NCI-H2171 (cell line): Measurements from ENCODE around the gene TMEM87A.
"Not testable (repeated sequence)": the region's sequence is repeated elsewhere in the genome, so short reads cannot be mapped to it uniquely, and the experiment has no call there.

Experiments
- DNase-seq: peaks from one replicate; lab custom pipeline; 2025; lab: John Stamatoyannopoulos, UW

Gene TMEM87A, protein sequence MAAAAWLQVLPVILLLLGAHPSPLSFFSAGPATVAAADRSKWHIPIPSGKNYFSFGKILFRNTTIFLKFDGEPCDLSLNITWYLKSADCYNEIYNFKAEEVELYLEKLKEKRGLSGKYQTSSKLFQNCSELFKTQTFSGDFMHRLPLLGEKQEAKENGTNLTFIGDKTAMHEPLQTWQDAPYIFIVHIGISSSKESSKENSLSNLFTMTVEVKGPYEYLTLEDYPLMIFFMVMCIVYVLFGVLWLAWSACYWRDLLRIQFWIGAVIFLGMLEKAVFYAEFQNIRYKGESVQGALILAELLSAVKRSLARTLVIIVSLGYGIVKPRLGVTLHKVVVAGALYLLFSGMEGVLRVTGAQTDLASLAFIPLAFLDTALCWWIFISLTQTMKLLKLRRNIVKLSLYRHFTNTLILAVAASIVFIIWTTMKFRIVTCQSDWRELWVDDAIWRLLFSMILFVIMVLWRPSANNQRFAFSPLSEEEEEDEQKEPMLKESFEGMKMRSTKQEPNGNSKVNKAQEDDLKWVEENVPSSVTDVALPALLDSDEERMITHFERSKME

DNA sequence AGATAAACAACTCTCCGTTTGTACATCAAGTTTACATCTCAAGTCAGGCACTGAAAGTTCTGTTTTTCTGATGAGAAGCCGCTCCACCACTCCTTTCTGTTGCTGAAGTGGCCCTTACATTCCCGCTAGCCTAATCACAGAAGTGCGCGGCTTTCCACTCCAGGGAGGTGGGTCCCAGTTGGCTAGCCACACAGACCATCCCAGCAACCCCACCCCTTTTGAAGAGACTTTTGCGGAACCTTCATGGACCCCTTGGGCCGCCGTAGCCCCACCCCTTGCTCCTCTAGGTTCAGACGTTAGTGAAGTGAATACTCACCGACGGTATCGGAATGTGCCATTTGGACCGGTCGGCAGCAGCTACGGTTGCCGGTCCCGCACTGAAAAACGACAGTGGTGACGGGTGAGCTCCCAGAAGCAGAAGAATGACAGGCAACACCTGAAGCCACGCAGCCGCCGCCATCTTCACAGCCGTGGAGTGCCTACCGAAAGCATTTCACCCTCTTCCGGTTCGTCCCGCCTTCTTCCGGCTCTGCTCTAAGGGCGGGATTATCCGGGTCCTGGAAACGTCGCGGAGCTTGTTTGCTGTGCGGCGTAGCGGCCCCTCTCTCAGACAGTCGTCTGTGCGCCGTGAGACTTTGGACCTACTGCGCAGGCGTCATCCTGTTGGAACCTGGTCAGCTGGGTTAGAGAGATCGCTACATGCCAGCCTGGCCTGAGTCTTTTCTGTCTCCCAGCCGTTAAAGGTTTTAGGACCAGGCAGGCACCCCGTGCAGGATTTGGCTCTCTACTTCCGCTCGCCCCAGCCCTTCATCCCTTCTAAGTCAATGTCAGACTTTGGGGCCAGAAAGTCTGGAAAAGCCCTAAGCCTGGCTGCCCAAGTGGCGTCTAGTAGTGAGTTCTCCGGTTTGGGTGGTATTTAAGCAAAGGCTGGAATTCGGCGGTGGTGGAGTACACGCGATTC, at the start of gene TMEM87A, which contains the start of gene GANC:
TSS of gene TMEM87A (minus strand) at position 495 of the 961 bp plus-strand sequence. CDS start at position 460, 35 bp downstream.
TSS of gene GANC (plus strand) at position 263 of the 961 bp plus-strand sequence. CDS start 1,281 bp downstream, outside the sequence.
- peak; percentile 97 for DNase-seq

DNA sequence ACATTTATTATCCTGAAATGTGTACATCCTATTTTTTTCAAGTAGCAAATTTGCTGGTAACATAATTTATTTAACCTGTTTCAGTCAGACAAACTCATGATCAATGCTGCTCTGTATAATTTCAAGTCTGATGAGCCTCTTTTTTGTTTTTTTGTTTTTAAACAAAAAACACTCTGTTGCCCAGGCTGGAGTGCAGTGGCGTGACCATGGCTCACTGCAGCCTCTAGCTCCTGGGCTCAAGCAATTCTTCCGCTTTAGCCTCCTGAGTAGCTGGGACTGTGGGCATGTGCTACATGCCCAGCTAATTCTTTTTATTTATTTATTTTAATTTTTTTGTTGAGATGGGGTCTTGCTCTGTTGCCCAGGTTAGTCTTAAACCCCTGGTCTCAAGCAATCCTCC, 46.0 kb upstream of the TMEM87A start:
- no peak for DNase-seq

DNA sequence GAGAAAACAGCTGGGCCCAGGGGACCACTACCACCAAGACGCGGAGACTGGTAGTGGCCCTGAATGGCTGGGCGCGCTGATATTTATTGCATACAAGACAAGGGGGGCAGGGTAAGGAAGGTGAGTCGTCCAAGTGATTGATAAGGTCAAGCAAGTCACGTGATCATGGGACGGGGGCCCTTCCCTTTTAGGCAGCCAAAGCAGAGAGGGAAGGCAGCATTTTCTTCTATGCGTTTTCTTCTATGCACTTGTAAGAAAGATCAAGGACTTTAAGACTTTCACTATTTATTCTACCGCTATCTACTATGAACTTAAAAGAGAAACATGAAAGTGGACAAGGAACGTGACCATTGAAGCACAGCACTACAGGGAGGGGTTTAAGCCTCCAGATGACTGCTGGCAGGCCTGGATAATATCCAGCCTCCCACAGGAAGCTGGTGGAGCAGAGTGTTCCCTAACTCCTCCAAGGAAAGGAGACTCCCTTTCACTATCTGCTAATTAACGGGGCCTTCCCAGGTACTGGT, 43.1 kb upstream of the TMEM87A start:
- not testable (repeated sequence) for DNase-seq

DNA sequence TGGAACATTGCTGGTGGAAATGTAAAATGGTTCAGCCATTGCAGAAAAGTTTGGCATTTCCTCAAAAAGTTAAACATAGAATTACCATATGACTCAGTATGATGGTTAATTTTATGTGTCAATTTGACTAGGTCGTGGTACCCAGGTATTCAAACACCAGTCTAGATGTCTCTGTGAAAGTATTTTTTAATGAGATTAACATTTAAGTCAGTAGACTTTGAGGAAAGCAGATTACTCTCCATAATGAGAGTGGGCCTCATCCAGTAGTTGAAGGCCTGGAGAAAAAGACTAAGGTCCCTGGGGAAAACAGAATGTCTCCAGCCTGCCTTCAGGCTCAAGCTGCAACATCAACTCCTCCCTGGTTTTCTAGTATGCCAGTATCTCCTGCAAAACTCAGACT, 42.3 kb upstream of the TMEM87A start:
- DNase-seq: no peak

DNA sequence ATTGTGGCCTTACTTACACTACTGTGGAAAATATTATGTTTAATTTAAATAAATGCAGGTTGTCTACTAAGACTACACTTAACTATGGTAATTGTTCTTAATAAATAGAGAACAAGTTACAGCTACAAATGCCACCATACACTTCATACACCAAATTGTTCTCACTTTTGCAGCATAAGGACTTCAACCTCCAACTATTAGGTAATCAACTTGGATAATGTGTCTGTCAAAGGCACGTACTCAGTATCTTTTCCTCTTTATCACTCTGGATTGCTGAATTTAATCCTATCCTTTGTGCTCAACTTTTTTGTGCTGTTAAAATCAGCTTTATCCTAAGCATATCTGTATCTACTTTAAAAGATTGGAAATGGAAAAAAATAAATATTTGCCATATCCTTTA, 41.6 kb upstream of the TMEM87A start:
- no peak for DNase-seq

DNA sequence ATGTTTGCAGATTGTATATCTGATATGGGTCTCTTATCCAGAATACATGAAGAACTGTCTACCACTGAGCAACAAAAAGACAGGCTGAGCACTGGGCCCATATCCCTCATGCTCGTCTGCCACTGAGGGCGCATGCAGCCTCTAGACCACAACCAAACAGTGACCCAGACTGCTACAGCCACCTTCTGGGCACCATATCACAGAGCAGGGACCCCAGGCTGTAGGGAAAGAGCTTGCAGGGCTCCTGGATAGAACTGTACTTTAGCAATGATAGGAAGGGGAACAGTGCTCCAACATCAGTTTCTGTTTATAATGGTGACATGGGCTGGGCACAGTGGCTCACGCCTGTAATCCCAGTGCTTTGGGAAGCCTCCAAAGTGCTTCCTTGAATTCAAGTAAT, 40.2 kb upstream of the TMEM87A start:
- DNase-seq: no peak

DNA sequence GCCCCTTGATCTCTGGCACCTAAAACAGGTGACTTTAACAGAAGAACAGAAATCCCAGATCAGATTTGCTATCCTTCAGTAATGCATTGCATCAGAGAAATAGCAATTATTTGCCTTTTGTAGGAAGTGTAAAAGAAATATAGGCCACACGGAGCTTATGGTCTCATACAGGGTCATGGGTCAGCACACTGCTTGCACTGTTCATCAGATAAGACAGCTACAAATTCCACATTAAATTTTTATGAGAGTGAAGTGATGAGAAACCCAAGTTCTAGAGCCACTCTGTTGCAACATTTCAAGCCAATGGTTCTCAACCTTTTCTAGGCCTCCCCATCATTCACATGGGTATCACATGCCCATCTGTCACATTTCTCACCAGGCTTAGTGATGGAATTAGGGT, 33.4 kb upstream of the TMEM87A start:
- DNase-seq: no peak

DNA sequence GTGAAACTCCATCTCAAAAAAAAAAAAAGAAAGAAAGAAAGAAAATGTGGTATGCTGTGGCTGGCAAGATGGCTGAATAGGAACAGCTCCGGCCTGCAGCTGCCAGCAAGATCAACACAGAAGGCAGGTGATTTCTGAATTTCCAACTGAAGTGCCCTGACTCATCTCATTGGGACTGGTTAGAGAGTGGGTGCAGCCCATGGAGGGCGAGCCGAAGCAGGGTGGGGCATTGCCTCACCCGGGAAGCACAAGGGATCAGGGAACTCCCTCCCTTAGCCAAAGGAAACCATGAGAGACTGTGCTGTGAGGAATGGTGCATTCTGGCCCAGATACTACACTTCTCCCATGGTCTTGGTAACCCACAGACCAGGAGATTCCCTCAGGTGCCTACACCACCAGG, 27.8 kb upstream of the TMEM87A start:
- not testable (repeated sequence) for DNase-seq

DNA sequence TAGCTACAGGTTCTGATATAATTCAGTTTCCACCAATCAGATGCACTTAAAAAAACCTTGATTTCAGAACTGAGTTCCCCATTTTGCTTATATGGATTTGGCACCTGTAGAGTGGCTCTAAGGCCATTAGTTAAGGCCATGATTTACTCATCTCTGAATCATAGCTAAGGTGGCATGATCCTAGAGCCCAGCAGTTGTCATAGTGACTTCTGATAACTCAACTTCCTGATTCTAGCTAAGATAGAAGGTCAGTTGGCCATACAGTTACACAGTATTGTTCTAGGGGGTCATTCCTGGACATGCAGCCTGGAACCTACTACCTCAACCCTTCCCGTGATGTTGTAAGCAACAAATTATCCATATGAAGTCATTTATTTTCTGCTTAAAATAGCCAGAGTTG, 15.9 kb upstream of the TMEM87A start:
- DNase-seq: no peak

DNA sequence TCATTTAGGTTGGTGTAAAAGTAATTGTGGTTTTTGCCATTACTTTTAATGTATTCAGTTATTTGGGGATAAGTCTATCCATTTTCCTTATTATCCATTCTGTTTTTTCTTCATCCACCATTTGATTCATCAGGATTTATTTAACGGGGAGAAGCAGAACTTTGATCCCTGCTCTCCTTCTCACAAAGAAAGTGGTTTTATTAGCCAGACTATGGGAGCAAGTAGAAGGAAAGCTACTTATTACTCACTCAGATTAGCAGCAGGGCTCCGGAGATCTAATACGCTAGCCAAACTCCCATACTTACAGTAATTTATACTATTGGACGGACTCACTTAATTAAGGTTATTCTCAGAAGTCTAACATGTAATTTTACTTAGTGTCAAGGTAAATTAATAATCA, 14.7 kb upstream of the TMEM87A start:
- DNase-seq: no peak

DNA sequence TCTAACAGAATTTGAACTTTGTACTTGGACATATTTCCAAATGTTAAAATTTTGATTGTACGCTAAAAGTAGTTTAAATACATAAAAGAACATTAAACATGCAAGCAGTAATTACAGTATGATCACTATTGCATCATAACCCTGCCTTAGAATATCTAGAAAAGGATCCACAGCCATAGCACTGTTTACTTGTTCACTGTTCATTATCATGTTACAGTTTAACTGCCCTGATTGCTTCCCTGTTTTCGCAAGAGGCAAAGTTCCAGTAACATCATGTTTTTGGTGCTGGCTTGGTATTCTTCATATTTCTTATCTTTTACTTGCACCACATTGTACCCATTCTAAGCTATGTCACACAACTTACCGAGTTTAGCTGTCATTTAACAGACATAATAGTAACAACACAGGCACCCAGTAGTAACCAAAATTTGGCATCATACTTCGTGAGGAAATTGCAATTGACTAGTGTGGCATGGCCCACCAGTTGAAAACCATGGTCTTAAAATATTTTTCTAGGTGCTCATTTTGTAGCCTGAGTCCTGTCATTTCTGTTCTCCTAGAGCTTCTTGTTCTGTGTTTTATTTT, 13.3 kb upstream of the TMEM87A start:
- DNase-seq: no peak

DNA sequence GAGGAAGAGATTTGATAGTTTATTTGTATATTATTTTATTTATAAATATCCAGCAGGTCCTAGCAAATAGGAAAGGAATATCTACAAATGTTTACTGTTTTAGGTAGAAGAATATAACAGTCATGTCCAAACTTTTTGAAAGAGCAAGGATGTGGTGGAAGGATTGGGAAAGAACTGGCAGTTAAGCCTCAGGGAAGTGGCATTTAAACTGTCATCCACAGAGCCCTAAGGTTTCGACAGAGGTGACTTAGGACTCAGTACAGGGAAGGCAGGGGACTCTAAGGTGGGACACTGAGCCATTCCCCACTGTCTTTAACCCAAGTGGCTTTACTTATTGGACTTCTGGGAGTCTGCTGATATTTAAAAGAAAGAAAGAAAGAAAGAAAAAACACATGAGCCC, 11.8 kb upstream of the TMEM87A start:
- no peak for DNase-seq

DNA sequence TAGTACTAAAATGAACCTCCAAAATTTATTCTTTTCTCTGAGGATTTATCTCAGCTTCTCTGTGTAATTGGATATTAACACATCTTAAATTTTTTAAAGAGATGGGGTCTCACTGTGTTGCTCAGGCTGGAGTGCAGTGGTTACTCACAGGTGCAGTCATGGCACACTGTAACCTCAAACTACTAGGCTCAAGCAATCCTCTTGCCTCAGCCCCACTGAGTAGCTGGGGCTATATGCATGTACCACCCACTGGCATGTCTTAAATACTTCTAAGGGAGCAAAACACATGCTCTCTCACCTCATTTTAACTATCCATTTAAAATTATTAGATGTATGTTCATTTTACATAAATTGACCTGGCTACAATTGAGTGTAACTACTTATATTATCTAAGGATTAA, 11.3 kb upstream of the TMEM87A start:
- DNase-seq: no peak

DNA sequence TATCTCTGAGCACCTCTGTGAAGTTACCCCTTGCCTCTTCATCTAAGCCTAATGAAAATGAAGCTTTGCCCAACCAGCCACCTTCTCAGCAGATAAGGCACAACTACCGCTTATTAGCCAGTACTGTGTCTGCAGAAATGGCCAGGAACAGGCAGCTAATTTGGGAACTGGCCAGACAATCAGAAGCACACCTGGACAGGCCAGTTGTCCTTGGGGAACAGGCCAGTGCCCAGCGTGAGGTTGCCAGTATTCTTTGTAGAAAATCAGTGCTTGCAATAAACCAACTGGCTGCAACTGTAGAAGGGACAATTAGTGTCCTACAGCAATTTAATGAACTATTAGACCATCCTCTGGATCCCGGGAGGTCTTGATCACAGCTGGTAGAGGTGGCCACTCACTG, 10.4 kb upstream of the TMEM87A start:
- no peak for DNase-seq

DNA sequence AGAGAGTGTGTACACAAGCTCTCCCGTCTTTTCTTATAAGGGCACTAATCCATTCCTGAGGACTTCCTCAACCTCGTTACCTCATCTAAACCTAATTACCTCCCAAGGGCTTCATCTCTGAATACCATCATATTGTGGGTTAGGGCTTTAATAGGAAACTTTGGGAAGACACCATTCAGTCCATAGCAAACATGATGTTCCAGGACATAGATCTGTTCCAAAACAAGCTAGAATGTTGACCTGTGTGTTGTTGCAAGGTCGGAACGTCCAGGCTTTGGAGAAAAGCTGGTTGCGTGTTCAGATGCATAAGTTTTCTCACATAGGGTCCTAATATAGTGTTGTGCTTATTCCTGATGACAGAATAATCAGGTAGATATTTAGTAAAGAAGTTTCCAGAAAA, 9.7 kb upstream of the TMEM87A start:
- DNase-seq: no peak

DNA sequence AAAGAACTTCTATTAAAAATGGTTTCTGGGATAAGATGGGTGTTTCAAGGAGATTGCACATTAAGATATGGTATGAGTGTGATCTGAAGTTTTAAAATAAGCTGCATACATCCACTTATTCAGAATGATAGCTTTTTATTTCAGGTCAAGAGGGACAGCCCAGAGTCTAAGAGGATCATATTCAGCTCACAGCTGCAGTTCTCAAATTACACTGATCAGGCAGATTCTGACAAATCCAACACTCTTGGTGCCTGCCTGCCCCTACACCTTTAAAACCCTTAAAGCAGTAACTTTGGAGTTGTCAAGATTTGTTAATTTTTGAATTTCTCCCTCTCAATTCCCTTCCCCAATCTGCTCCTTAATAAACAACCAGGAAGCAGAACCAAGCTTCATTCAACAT, 9.1 kb upstream of the TMEM87A start:
- no peak for DNase-seq

DNA sequence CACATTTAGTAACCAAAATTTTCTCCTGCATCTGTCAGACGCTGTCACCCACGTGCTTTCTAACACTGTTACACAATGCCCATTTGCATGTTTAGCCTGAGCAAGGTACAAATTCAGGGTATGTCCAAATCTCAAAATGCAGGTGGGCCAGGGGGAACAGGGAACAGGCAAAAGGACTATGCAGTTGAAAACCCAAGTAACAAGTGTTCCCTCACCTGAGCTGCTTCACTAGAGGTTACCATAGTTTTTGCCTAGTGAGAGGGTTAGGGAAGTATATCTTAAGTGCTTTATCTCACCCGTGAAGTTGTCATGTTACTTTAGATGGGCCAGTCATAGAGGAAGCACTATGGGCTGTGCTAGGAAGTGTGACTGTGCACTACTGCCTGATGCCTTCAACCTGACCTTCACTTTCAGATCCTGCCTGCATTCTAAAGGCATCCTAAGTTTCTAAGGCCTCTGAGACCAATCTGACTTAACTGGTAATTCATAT, 6.0 kb upstream of the TMEM87A start:
- DNase-seq: no peak

DNA sequence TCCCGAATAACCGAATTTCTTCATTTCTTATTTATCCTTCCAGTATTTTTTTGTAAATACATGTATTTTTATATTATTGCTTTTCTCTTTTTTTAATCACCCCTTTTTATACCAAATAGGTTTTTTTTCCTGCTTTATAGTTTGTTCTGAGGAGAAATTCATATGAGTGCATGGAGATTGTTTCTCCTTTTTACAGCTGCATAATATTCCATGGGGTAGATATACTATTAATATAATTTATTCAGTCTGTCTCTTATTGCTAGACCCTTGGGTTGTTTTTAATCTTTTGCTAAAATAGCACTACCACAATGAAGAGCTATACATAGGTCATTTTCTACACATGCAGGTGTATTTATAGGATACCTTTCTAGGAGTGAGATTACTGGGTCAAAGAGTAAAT, 3.5 kb upstream of the TMEM87A start:
- no peak for DNase-seq

DNA sequence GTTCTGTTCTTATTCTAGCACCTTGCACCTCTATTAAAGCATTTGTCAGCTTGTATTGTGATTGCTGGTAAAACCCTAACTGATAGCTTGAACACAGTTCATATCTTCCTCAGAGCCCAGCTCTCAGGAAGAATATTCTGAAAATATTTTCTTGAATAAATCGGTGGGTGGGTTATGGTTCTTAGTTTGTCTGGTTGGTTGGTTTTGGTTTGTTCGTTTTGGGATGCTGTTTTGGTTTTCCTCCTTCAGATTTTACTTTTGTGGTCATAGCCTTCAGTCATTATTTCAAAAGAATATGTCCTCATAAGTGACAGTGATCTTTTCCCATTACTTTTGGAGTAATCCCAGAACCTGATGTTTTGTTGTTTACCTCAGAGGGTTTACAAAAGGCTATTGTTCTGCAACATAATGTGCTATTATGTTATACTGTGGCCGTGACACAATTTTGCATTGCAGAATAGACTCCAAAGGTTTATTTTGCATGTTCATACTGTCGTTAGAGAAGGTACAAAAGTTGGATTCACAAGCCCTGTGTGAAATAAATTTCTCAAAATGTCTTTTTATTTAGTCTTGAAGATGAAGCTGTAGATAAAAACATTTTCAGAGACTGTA, 2.7 kb upstream of the TMEM87A start:
- DNase-seq: no peak

DNA sequence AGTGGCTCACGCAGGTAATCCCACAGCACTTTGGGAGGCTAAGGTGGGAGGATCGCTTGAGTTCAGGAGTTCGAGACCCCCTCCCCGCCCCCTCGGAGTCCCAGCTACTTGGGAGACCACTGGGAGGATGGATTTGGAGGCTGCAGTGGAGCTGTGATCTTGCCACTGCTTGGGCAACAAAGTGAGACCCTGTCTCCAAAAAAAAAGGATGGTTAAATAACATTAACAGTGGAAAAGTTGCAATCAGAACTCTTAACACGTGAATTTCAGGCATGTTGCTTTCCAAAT, 1.4 kb upstream of the TMEM87A start:
- no peak for DNase-seq

DNA sequence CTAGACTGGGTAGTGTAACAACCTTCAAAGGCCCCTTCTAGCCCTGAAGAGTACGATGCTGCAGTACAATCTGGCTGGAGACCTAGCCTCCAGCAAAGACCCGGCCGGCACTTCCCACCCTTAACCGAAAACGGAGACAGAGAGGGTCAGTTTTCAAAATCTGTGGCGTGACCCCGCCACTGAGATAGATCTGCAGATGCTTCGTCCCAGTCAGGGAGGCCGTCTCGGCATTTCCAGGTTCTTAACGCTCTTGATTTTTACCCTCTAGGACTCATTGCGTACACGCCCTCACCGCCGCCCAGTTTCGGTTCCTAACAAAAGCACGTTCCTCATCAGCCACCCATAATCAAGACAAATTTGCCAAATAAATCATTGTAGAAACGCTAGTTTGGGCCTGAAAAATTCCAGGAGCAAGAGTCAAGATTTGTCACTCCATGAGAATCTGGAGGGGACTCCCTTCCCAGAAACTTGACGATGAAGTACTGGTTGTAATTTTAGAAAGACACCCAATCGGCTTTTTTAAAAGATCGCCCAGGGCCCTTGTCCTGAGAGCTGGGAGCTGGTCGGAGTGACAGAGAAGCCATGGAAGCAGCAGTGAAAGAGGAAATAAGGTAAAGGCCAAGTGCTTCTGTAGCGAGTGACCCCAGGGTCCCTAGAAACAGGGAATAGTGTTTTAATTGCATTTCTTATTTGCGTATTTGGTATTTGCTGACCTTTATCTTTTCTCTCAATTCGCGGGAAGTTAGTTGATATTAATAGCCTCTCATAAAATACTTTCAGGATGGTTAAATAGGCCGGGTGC, 868 bp upstream of the TMEM87A start:
- DNase-seq: no peak
